ENCODE data around the gene EEF1AKMT3.

DNA sequence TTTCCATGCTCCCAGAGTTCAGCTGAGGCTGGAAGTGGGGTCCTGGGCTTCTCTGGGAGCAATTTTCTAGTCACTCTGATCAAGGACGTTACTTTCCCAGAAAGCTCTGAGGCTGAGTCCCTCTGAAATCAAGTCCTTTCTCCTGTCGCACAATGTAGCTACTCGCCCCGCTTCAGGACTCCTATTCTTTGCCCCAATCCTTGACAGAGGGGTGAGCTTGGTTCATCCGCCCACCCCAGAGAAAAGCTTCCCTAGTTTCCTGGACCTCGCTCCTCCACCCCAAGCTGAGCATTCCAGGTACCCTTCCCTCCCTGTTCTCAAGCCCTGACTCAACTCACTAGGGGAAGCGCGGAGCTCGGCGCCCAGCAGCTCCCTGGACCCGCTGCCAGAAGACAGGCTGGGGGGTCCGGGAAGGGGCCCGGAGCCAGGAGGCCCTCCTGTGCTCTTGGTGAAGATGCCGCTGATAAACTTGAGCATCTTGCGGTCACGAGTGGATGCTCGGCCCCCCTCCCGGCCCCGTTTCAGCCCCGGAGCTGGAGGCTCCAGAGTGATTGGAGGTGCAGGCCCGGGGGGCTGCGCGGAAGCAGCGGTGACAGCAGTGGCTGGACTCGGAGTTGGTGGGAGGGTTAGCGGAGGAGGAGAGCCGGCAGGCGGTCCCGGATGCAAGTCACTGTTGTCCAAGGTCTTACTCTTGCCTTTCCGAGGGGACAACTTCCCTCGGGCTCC is 35.5 kb upstream of the EEF1AKMT3 start:
- TF ChIP-seq, protein P1, sequence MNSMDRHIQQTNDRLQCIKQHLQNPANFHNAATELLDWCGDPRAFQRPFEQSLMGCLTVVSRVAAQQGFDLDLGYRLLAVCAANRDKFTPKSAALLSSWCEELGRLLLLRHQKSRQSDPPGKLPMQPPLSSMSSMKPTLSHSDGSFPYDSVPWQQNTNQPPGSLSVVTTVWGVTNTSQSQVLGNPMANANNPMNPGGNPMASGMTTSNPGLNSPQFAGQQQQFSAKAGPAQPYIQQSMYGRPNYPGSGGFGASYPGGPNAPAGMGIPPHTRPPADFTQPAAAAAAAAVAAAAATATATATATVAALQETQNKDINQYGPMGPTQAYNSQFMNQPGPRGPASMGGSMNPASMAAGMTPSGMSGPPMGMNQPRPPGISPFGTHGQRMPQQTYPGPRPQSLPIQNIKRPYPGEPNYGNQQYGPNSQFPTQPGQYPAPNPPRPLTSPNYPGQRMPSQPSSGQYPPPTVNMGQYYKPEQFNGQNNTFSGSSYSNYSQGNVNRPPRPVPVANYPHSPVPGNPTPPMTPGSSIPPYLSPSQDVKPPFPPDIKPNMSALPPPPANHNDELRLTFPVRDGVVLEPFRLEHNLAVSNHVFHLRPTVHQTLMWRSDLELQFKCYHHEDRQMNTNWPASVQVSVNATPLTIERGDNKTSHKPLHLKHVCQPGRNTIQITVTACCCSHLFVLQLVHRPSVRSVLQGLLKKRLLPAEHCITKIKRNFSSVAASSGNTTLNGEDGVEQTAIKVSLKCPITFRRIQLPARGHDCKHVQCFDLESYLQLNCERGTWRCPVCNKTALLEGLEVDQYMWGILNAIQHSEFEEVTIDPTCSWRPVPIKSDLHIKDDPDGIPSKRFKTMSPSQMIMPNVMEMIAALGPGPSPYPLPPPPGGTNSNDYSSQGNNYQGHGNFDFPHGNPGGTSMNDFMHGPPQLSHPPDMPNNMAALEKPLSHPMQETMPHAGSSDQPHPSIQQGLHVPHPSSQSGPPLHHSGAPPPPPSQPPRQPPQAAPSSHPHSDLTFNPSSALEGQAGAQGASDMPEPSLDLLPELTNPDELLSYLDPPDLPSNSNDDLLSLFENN (IDR thresholded peaks at IDR 0.05; ENCODE audit: low read depth in 2 of 2, low read length in 2 of 2), result no peak
- no peak for TF ChIP-seq POLR3A (IDR thresholded peaks at IDR 0.05; ENCODE audit: borderline replicate concordance, extremely low read depth, insufficient read depth, insufficient read length)
- TF ChIP-seq, protein P2, sequence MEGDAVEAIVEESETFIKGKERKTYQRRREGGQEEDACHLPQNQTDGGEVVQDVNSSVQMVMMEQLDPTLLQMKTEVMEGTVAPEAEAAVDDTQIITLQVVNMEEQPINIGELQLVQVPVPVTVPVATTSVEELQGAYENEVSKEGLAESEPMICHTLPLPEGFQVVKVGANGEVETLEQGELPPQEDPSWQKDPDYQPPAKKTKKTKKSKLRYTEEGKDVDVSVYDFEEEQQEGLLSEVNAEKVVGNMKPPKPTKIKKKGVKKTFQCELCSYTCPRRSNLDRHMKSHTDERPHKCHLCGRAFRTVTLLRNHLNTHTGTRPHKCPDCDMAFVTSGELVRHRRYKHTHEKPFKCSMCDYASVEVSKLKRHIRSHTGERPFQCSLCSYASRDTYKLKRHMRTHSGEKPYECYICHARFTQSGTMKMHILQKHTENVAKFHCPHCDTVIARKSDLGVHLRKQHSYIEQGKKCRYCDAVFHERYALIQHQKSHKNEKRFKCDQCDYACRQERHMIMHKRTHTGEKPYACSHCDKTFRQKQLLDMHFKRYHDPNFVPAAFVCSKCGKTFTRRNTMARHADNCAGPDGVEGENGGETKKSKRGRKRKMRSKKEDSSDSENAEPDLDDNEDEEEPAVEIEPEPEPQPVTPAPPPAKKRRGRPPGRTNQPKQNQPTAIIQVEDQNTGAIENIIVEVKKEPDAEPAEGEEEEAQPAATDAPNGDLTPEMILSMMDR (IDR thresholded peaks at IDR 0.05 in 2 of 3, conservative IDR thresholded peaks at IDR 0.05 in 1 of 3; ENCODE audit: insufficient read depth in 2 of 3, low read depth in 1 of 3, low read length in 3 of 3), result no peak
- TF ChIP-seq, protein P3, sequence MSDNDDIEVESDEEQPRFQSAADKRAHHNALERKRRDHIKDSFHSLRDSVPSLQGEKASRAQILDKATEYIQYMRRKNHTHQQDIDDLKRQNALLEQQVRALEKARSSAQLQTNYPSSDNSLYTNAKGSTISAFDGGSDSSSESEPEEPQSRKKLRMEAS (CRISPR knock-in tag; IDR thresholded peaks at IDR 0.05), result no peak
- TF ChIP-seq CAMTA2 (CRISPR knock-in tag; conservative IDR thresholded peaks at IDR 0.05), result no peak
- TF ChIP-seq ZNF384 (IDR thresholded peaks at IDR 0.05; ENCODE audit: low read depth, low read length), result no peak
- TF ChIP-seq NRF1 (conservative IDR thresholded peaks at IDR 0.05 in 1 of 2, IDR thresholded peaks at IDR 0.05 in 1 of 2), result no peak
- no peak for TF ChIP-seq ZNF24 (IDR thresholded peaks at IDR 0.05)
- TF ChIP-seq, protein P4, sequence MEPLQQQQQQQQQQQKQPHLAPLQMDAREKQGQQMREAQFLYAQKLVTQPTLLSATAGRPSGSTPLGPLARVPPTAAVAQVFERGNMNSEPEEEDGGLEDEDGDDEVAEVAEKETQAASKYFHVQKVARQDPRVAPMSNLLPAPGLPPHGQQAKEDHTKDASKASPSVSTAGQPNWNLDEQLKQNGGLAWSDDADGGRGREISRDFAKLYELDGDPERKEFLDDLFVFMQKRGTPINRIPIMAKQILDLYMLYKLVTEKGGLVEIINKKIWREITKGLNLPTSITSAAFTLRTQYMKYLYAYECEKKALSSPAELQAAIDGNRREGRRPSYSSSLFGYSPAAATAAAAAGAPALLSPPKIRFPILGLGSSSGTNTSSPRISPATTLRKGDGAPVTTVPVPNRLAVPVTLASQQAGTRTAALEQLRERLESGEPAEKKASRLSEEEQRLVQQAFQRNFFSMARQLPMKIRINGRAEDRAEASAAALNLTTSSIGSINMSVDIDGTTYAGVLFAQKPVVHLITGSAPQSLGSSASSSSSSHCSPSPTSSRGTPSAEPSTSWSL (CRISPR knock-in tag; IDR thresholded peaks at IDR 0.05; ENCODE audit: borderline replicate concordance), result no peak
- no peak for TF ChIP-seq ZNF174 (CRISPR knock-in tag; IDR thresholded peaks at IDR 0.05)

Data from K562 (cell line).